ENCODE measurements around the gene KCNQ1.

Gene KCNQ1

DNA sequence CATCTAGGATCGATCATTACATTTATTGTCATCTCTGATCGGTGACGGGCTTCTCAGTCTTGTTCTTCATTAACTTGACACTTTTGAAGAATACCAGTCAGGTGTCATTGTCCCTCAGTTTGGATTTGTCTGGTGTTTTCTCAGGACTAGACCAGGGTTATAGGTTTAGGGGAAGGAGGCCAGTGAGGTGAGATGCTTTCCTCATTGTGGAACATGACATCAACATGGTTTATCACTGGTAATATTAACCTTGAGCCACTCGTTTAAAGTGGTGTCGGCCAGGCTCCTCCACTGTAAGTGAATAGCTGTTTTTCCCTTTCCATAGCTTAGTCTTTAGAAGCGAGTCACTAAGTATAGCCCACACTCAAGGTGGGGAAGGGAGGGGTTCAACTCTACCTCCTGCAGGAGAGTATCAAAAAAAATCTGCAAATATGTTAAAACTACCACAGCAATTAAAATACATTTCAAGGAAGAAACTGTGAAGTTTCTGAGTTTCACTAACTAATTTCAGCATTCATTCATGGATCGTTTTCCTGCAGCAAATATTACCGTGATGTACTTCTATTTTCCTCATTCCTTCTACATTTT is 213.0 kb downstream of the KCNQ1 start:
- no peak for TF ChIP-seq CTCF (IDR thresholded peaks at IDR 0.05; ENCODE audit: insufficient read depth, low read depth, low read length, missing control alignments)
- H3K4me3 ChIP-seq (ENCODE audit: low read depth, low read length), result no peak overlapping the region
- no peak for DNase-seq (ENCODE audit: low read depth)

GRCh38 chr11:2660357-2660939 is 215.6 kb downstream of the KCNQ1 start:
- no peak overlapping the region for H3K4me3 ChIP-seq (ENCODE audit: low read depth, low read length)
- no peak for DNase-seq (ENCODE audit: low read depth)
- TF ChIP-seq CTCF (IDR thresholded peaks at IDR 0.05; ENCODE audit: insufficient read depth, low read depth, low read length, missing control alignments), result no peak

- no peak for TF ChIP-seq CTCF (IDR thresholded peaks at IDR 0.05; ENCODE audit: insufficient read depth, low read depth, low read length, missing control alignments)
Measured at GRCh38 chr11:2661173-2662023, 216.6 kb downstream of the KCNQ1 start.

DNA sequence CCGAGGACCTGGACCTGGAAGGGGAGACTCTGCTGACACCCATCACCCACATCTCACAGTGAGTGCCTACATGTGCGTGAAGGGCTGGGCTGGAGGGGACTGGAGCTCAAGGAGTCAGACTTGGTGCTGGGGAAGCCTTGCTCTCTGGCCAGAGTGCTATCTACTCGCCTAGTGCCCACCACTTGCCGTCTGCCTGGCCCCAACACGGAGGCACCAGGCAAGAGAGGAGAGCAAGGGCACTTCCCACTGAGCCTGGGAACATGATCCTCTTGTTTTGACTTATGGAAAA is 217.2 kb downstream of the KCNQ1 start:
- H3K4me3 ChIP-seq (ENCODE audit: low read depth, low read length), result no peak overlapping the region
- DNase-seq (ENCODE audit: low read depth), result no peak
- no peak for TF ChIP-seq CTCF (IDR thresholded peaks at IDR 0.05; ENCODE audit: insufficient read depth, low read depth, low read length, missing control alignments)

More at GRCh38 chr11:2661173-2662023, 216.6 kb downstream of the KCNQ1 start:
- no peak overlapping the region for H3K4me3 ChIP-seq (ENCODE audit: low read depth, low read length)
- no peak for DNase-seq (ENCODE audit: low read depth)

GRCh38 chr11:2662430-2663299 is 217.9 kb downstream of the KCNQ1 start:
- no peak overlapping the region for H3K4me3 ChIP-seq (ENCODE audit: low read depth, low read length)
- no peak for TF ChIP-seq CTCF (IDR thresholded peaks at IDR 0.05; ENCODE audit: insufficient read depth, low read depth, low read length, missing control alignments)
- DNase-seq (ENCODE audit: low read depth), result no peak

DNA sequence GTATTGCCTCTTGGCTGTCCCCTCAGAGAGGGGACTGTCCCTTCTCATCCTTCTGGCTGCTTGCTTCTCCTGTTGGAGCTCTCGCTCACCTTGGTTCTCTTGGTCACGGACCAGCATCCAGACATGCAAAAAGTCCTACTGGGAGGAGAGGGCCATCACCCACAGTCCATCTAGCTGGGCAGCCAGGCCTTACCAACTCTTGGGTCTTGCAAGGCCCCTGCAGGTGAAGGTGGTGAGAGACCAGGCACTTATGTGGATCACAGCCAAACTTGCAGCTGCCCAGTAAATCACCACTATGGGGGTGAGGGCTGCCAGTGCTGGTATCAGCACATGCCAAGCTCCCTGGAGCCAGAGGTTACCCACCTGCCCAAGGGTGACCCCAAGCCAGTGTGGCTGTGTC is 218.7 kb downstream of the KCNQ1 start:
- H3K4me3 ChIP-seq (ENCODE audit: low read depth, low read length), result no peak overlapping the region
- no peak for TF ChIP-seq CTCF (IDR thresholded peaks at IDR 0.05; ENCODE audit: insufficient read depth, low read depth, low read length, missing control alignments)
- no peak for DNase-seq (ENCODE audit: low read depth)
